ENCODE measurements around the gene SPIRE1.

DNA sequence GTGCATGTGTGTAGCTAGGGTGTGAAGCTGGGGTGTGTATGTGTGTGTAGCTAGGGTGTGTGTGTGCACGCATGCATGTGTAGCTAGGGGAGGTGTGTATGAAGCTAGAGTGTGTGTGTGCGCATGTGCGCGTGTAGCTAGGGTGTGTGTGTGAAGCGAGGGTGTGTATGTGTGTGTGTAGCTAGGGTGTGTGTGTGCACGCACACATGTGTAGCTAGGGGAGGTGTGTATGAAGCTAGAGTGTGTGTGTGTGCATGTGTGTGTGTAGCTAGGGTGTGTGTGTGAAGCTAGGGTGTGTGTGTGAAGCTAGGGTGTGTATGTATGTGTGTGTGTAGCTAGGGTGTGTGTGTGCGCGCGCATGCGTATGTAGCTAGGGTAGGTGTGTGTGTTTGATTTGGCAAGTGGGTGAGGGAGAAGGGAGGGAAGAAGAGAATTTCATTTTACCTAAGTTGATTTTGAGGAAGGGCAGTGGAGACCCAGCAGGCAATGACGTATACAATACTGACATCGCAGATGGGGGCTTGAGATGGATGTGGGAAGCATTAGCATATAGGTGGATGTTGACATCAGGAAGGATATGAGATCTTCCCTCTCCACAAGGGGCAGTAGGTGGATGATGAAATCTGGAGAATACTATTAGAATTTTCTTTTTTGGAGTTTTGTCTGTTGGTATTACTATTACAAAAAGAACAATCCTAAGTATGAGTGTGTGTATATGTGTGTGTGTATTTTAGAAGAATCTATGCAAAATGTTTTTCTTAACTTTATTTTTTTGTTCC, 179.4 kb downstream of the SPIRE1 start:
- TF ChIP-seq POLR2A (IDR thresholded peaks at IDR 0.05), result no peak
- TF ChIP-seq, protein P1, sequence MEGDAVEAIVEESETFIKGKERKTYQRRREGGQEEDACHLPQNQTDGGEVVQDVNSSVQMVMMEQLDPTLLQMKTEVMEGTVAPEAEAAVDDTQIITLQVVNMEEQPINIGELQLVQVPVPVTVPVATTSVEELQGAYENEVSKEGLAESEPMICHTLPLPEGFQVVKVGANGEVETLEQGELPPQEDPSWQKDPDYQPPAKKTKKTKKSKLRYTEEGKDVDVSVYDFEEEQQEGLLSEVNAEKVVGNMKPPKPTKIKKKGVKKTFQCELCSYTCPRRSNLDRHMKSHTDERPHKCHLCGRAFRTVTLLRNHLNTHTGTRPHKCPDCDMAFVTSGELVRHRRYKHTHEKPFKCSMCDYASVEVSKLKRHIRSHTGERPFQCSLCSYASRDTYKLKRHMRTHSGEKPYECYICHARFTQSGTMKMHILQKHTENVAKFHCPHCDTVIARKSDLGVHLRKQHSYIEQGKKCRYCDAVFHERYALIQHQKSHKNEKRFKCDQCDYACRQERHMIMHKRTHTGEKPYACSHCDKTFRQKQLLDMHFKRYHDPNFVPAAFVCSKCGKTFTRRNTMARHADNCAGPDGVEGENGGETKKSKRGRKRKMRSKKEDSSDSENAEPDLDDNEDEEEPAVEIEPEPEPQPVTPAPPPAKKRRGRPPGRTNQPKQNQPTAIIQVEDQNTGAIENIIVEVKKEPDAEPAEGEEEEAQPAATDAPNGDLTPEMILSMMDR (IDR thresholded peaks at IDR 0.05), result no peak

Measured in Peyer's patch (tissue), 4 donors.